K562 (cell line): ENCODE results near the gene CCL8. TPM values are rescaled to one million over a fixed set of nuclear protein-coding genes. Genes with fewer than 3 reads are reported as not detected.

Experiments
- CREM ChIP-seq: IDR thresholded peaks from 2 replicates; pipeline ENCODE4 v1.6.1; 2014; ENCODE audit warnings: antibody characterized with exemption, low read depth
- GABPB1 ChIP-seq: sonication (generic); formaldehyde crosslinking; IDR thresholded peaks from 2 replicates; pipeline ENCODE4 v1.8.0; 2022; ENCODE audit warnings: mild to moderate bottlenecking, missing genetic modification reagents
- MBD2 ChIP-seq: sonication (generic); IDR thresholded peaks from 2 replicates; pipeline ENCODE4 v1.6.1; 2016; ENCODE audit warnings: low read depth, borderline replicate concordance
- TBL1XR1 ChIP-seq, 2 experiments: IDR thresholded peaks; 2 replicates each; pipeline ENCODE4 v1.6.1; 2012; ENCODE audit warnings: improper control_type of control experiment in 2 of 2, low read length in 2 of 2, mild to moderate bottlenecking in 1 of 2
- ZBTB17 ChIP-seq: fragments of 450-650 bp; formaldehyde crosslinking; IDR thresholded peaks from 2 replicates; pipeline ENCODE4 v1.4.0; 2020; ENCODE audit warnings: mild to moderate bottlenecking
- ZFP1 ChIP-seq: fragments of 450-650 bp; formaldehyde crosslinking; IDR thresholded peaks from 2 replicates; pipeline ENCODE4 v1.4.0; 2020; ENCODE audit warnings: mild to moderate bottlenecking, mixed read lengths
- polyA plus RNA-seq, 8 experiments: library from polyadenylated mRNA; depleted of rRNA in 4 of 8; stranded (reverse) in 5 of 8; unstranded in 3 of 8; fragments of >200 nt; fragmentation: Nextera tagmentation in 2 of 8; fragmentation: Illumina TruSeq in 1 of 8; extraction: Ambion mirVana in 2 of 8; extraction: Trizol in 1 of 8; gene quantifications; 2 replicates each; pipeline versions ENCODE4 v1.2.1 to v1.2.3, GENCODE V29; 2011 to 2014; ENCODE audit warnings: inconsistent platforms in 1 of 8, missing spikeins in 1 of 8
- total RNA-seq, 7 experiments: library from RNA; depleted of rRNA in 6 of 7; stranded (reverse); fragments of >200 nt in 6 of 7; fragmentation: Illumina TruSeq in 2 of 7; extraction: Trizol in 2 of 7; gene quantifications; 2 replicates each; pipeline versions ENCODE4 v1.2.1 to v1.2.3, GENCODE V29; 2011 to 2021; ENCODE audit warnings: low replicate concordance in 1 of 7
- TF ChIP-seq, protein P1 (sequence below), 2 experiments: fragments of 450-650 bp in 1 of 2; sonication (generic) in 1 of 2; formaldehyde crosslinking in 1 of 2; IDR thresholded peaks; 2 replicates each; pipeline versions ENCODE4 v1.7.1 to v1.9.0; 2016 to 2022; ENCODE audit warnings: inconsistent platforms in 1 of 2, mild to moderate bottlenecking in 1 of 2, missing genetic modification reagents in 1 of 2

CCL8 gene
- total and polyA plus RNA-seq, 9 of the 15 experiments (the other 6 are each of a cell fraction or from before 2014, with no cell fraction given), result 0.06 TPM; not detected in 8

DNA sequence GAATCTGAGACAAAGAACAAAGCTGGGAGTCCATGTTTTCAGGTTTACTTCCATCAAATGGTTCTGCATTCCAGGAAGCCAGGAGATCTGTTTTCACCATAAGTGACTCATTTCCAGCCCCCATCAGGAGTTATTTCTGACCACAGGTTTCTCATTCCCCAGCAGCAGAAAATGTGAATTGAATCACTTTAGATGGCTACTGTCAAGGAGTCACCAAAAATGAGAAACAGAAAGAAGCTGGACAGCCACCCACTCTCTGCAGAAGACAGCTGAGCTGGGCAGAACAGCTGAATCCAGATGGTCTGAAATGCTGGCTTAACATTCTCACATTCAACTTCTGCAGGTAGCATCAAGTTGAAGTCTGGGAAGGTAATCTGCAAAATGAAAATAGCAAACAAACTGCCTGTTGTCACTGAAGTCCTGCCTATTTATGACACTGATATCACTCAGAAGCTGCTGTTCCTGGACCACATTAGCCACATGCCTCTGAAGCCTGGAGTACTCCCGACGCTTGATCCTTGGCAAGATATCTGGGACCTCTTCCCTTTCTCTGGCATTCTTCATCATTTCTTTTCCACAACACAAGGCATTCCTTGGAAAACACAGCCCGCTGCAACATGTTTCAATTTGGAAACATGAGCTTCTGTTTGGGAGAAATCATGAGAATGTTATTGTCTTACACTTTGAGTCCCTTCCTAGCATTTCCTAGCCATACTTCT lies 18.4 kb upstream of the CCL8 start (continued):
- TF ChIP-seq, protein P1, sequence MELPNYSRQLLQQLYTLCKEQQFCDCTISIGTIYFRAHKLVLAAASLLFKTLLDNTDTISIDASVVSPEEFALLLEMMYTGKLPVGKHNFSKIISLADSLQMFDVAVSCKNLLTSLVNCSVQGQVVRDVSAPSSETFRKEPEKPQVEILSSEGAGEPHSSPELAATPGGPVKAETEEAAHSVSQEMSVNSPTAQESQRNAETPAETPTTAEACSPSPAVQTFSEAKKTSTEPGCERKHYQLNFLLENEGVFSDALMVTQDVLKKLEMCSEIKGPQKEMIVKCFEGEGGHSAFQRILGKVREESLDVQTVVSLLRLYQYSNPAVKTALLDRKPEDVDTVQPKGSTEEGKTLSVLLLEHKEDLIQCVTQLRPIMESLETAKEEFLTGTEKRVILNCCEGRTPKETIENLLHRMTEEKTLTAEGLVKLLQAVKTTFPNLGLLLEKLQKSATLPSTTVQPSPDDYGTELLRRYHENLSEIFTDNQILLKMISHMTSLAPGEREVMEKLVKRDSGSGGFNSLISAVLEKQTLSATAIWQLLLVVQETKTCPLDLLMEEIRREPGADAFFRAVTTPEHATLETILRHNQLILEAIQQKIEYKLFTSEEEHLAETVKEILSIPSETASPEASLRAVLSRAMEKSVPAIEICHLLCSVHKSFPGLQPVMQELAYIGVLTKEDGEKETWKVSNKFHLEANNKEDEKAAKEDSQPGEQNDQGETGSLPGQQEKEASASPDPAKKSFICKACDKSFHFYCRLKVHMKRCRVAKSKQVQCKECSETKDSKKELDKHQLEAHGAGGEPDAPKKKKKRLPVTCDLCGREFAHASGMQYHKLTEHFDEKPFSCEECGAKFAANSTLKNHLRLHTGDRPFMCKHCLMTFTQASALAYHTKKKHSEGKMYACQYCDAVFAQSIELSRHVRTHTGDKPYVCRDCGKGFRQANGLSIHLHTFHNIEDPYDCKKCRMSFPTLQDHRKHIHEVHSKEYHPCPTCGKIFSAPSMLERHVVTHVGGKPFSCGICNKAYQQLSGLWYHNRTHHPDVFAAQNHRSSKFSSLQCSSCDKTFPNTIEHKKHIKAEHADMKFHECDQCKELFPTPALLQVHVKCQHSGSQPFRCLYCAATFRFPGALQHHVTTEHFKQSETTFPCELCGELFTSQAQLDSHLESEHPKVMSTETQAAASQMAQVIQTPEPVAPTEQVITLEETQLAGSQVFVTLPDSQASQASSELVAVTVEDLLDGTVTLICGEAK (IDR thresholded peaks at IDR 0.05), result no peak
- TF ChIP-seq, protein P1 (CRISPR knock-in tag; IDR thresholded peaks at IDR 0.05), result no peak
- TF ChIP-seq MBD2 (no peak), ZFP1 (CRISPR knock-in tag) (no peak), ZBTB17 (CRISPR knock-in tag) (no peak), CREM (no peak), GABPB1 (CRISPR knock-in tag) (no peak), TBL1XR1 (IDR thresholded peaks at IDR 0.05; ENCODE audit: low read length in 2 of 2) (no peak)
